Astrocyte of the hippocampus (primary cell): ENCODE results near the gene SSH3.

Experiments used
- DNase-seq: peaks from one replicate; pipeline ENCODE4 v3.0.0; 2011; ENCODE audit warnings: low read depth, low spot score

The SSH3 gene

DNA sequence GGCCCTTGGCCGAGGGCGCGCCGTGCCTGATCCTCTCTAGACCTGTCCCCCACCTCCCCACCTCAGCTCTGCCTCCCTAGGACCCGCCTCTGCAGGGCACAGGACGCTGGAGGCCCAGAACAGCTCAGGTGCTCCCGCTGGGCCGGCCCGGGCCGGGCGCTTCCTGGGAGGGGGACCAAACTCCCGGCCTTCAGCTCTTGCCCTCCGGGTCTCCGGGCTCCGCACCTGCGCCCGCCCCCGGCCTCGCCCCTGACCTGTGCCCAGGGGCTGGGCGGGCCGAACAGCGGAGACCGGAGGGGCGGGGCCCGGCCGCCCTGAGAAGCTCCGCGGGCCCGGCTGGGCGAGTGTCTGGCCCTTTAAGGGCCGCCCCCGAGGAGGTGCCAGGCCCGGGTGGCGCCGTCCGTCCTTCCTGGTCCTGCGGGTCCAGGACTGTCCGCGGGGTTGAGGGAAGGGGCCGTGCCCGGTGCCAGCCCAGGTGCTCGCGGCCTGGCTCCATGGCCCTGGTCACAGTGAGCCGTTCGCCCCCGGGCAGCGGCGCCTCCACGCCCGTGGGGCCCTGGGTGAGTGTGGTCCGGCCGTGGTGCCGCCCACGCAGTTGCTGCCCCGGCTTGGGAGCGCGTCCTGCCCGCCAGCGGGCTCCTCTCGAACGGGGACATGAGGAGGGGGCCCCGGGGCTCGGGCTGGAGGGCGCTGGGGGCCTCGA lies at the start of gene SSH3:
SSH3 (plus strand) TSS at position 399 of the 703 bp plus-strand sequence; CDS start at position 495, 96 bp downstream.
- DNase-seq: peak; percentile 80

GRCh38 chr11:67253872-67254624 lies 49.3 kb upstream of the SSH3 start:
- no peak for DNase-seq

DNA sequence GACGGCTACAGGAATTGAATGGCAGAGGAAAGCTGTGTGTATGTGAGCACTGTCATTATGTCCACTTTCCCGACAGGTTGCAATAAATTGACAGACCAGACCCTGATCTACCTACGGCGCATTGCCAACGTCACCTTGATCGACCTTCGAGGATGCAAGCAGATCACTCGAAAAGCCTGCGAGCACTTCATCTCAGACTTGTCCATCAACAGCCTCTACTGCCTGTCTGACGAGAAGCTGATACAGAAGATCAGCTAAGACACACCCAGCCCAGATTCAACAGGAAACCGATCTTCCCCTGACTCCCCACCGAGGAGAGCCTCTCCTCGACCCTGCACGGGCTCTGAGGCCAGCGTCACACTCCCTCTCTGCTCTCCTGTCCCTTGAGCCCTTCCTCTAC lies 48.5 kb upstream of the SSH3 start:
- no peak for DNase-seq

- no peak for DNase-seq
Observed at GRCh38 chr11:67255353-67255752, 48.0 kb upstream of the SSH3 start.

DNA sequence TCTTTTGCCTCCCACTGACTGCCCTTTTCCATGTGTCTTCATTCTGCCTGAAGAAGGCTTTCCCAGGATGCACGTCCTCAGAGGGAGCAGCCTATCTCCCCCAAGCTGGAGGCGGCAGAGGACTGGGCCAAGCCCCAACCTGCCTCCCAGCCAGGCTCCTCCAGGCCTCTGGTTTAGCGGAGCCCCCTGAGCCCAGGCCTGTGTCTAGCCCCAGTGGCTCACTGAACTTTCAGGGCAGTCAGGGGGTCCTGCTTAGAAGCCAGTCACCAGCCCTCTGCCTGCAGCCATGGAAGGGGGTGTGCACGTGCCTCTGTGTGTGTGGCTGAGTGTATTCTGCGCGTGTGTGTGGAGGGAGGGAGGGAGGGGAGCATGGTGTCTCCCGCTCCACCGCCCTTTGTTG lies 47.5 kb upstream of the SSH3 start:
- no peak for DNase-seq

DNA sequence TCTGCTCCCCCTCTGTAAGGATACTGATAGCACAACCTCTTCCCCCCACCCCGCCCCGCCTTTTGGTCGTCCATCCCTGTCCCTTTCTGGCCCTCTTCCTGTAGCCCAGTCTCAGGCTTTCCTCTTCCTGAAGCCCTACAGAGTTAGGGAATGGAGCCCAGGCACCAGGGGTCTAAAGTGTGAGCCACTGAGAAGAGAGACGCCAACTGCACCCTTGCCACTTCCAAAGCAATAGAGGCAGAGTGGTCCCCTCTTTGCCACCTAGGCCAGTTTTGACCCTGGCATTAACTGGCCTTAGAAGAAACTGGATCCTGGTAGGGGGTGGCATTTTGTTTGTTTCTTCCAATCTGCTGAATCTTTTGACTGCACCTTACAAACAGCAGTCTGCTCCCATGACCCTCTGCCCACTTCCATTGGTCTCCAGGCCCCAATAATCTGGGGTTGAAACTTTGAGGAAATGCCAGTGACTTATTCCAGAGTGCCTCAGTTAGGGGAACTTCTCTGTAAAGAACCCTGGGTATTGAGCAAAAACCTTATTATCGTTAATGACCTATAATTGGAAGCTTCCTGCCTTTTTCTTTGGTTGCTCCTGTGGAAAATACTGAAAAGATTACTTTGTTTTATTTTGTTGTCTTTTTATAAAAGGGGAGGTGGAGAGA lies 46.7 kb upstream of the SSH3 start:
- no peak for DNase-seq

GRCh38 chr11:67260406-67260805 lies 42.9 kb upstream of the SSH3 start:
- no peak for DNase-seq

DNA sequence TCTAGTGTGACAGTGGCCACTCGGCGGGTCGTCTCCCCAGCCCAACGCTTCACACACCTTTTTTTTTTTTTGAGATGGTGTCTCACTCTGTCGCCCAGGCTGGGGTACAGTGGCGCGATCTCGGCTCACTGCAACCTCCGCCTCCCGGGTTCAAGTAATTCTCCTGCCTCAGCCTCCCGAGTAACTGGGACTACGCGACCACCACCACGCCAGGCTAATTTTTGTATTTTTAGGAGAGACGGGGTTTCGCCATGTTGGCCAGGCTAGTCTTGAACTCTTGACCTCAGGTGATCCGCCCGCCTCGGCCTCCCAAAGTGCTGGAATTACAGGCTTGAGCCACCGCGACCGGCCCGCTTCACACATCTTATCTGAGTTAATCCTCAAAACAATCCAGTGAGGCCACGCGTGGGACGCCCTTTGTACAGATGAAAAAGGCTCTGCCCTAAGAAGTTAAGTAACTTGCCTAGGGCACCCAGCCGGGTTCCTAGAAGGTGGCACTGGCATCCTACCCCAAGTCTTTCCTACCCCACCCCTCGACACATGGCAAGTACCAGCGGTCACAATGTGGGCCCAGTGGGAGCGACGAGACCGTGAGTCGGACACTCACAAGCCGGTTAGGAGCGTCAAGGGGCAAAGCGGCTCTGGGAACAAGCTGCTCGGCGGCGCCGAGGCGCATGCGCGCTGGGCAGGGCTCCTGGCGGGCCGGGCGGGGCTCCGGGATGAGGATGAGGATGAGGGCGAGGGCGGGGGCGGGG lies 42.3 kb upstream of the SSH3 start:
- DNase-seq: peak; percentile 79

DNA sequence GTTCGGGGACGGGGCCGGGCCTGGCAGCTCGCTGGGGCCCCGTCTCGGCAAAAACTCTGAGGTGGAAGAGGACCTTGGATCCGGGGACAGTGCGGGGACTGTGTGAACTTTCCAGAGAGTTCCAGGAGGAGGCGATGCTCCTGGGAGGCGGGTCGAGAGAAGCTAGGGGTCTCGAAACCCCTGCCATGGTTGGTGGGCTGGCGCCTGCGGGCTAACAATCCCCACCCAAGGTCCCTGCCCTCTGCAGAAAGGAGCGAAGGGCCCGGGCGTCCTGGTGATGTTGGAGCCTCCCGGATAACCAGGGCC lies 41.7 kb upstream of the SSH3 start:
- DNase-seq: no peak

GRCh38 chr11:67261946-67262681 lies 41.2 kb upstream of the SSH3 start:
- no peak for DNase-seq

- peak; percentile 87 for DNase-seq
Observed at GRCh38 chr11:67262731-67263675, 40.3 kb upstream of the SSH3 start.

GRCh38 chr11:67264260-67264659 lies 39.1 kb upstream of the SSH3 start:
- no peak for DNase-seq

- DNase-seq: no peak
Observed at GRCh38 chr11:67264877-67265632, 38.3 kb upstream of the SSH3 start.

DNA sequence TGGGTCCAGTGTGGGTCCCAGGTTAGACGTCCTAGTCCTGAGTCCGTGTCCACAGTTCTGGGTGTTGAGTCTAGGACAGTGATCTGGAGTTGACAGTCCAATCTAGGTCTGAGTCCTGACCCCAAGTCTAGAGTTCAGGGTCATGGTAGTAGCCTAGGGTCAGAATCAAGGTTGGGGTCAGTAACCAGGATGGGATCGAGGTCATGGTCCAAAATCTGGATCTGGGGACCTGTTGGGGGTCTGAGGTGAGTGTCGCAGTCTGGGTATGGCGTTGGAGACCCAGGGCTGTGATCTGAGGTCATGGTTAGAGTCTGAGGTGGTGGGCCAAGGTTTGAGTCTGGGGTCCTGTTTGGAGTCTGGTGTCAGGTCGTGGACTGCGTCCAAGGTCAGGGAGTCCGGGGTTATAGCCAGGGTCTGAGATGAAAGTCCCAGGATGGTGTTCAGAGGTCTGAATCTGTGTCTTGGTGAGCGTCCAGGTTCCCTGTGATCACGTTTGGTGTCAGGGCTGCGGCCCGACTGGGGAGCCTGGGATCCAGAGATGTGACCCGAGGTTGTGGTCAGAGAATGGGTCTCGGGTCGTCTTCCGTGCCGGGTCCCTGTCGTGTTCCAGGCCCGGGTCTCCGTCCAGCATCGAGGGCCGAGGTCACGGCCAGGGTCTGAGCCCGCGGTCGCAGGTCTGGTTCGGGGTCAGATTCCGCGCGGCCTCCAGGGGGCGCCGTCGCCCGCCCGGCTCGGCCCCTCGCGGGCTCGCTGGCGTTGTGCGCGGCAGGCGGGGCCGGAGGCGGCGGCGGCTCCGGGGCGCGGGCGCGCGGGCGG lies 37.5 kb upstream of the SSH3 start:
- DNase-seq: peak; percentile 85

DNA sequence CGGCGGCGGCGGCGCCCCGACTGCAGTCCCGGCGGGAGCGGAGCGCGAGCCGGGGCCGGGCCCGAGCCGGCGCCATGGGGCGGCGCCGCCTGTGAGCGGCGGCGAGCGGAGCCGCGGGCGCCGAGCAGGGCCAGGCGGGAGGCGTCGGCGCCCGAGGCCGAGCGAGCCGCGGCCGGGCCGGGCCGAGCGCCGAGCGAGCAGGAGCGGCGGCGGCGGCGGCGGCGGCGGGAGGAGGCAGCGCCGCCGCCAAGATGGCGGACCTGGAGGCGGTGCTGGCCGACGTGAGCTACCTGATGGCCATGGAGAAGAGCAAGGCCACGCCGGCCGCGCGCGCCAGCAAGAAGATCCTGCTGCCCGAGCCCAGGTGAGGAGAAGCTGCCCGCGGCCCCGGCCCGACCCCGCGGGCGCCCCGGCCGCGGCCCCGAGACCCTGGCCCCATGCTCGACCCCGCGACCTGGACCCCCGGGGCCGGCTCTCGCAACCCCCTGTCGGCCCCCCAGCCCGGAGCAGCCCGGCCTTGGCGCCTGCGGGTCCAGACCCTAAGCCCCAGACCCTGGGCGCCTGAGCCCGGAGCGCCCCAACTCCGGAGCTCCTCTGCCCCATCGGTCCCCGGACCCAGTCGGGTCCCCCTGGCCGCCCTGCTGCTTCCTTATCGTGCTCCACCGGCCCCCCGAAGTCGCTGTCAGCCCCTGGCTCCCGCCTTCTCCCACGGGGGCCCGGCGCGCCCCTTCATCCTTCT lies 36.7 kb upstream of the SSH3 start, which contains the start of gene GRK2:
GRK2 (plus strand) TSS at position 25 of the 739 bp plus-strand sequence; CDS start at position 252, 227 bp downstream.
- peak; percentile 80 for DNase-seq

DNA sequence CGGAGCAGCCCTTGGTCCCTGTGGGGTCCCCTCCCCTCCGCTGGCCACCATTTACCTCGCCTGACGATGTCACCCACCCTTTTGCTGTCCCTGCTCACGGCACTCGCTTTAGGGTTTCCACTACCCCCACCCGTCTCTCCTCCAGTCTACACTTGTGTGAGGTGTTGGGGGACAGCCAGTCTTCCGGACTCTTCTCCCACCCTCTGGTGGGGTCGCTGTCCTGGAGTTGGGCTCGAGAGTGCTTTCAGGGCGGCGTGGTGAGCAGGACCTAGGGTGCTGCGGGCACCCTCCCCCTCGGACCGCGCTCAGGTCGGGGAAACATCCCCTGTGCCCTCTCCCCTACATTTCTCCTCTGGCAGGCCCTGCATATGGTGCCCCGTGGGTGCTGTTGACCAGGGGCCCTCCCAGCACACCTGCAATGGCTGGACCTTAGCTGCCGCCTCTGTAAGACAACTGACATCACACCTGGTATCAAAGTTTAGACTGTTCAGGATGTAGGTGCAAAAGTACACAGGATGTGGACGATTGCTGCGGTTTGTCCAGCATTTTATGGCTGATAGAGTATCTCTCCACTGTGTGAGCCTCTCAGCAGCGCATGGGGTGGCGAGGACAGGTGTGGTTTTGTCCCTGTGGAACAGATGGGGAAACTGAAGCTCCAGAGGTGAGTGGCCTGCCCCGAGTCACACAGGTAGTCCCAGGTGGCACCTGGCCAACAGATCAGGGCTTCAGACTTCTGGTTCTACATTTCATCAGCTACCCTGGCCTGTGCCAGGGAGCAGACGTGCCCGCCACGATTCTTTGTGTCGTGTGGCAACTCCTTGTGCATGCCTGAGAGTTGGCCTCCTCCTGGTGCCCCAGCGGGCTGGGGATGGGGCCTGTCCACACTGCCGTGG lies 35.9 kb upstream of the SSH3 start:
- DNase-seq: peak; percentile 27
